Hepatocyte (in vitro differentiated cells): ENCODE data around the gene C12orf42. TPM values are rescaled to one million over a fixed set of nuclear protein-coding genes. Genes with fewer than 3 reads are reported as not detected.

Experiments used
- DNase-seq: peaks from one replicate; pipeline ENCODE4 v3.0.0-alpha.2; 2016; ENCODE audit warnings: low spot score
- H2AFZ ChIP-seq: fragments of 200-600 bp; sonication (generic); 2 replicates; pipeline ENCODE4 v1.6.0; 2016; ENCODE audit warnings: antibody characterized with exemption, mild to moderate bottlenecking
- H3K27ac ChIP-seq: fragments of 200-600 bp; sonication (generic); 2 replicates; pipeline ENCODE4 v1.5.1; 2016; ENCODE audit warnings: mild to moderate bottlenecking
- H3K27me3 ChIP-seq: fragments of 200-600 bp; sonication (generic); 2 replicates; pipeline ENCODE4 v1.6.1; 2016
- H3K36me3 ChIP-seq: fragments of 200-600 bp; sonication (generic); replicated peaks from 2 replicates; pipeline ENCODE4 v1.5.1; 2016; ENCODE audit warnings: low read depth; ENCODE audit not compliant: insufficient read depth
- H3K4me1 ChIP-seq: fragments of 200-600 bp; sonication (generic); 2 replicates; pipeline ENCODE4 v1.5.1; 2016; ENCODE audit warnings: mild to moderate bottlenecking, moderate library complexity; ENCODE audit not compliant: insufficient read depth
- H3K4me2 ChIP-seq: fragments of 200-600 bp; sonication (generic); 2 replicates; pipeline ENCODE4 v1.6.0; 2016
- H3K4me3 ChIP-seq: fragments of 200-600 bp; sonication (generic); 2 replicates; pipeline ENCODE4 v1.5.1; 2016; ENCODE audit warnings: mild to moderate bottlenecking
- H3K79me2 ChIP-seq: fragments of 200-600 bp; sonication (generic); 2 replicates; pipeline ENCODE4 v1.6.0; 2017; ENCODE audit warnings: mild to moderate bottlenecking
- H3K9me2 ChIP-seq: fragments of 200-600 bp; sonication (generic); replicated peaks from 2 replicates; pipeline ENCODE4 v1.6.0; 2017; ENCODE audit warnings: mild to moderate bottlenecking; ENCODE audit not compliant: insufficient read depth
- H3K9me3 ChIP-seq: fragments of 200-600 bp; sonication (generic); 2 replicates; pipeline ENCODE4 v1.5.1; 2016; ENCODE audit warnings: low read depth, mild to moderate bottlenecking
- H4K20me1 ChIP-seq: fragments of 200-600 bp; sonication (generic); 2 replicates; pipeline ENCODE4 v1.6.0; 2016; ENCODE audit warnings: mild to moderate bottlenecking; ENCODE audit not compliant: insufficient read depth, poor library complexity, severe bottlenecking
- EZH2 ChIP-seq: fragments of 200-600 bp; sonication (generic); IDR thresholded peaks from 2 replicates; pipeline ENCODE4 v1.6.1; 2016; ENCODE audit warnings: antibody characterized with exemption, mild to moderate bottlenecking, borderline replicate concordance
- EZH2phosphoT487 ChIP-seq: fragments of 200-600 bp; sonication (generic); IDR thresholded peaks from one replicate; pipeline ENCODE4 v1.6.1; 2018; ENCODE audit warnings: antibody characterized with exemption, mild to moderate bottlenecking, low read depth, moderate library complexity; ENCODE audit not compliant: unreplicated experiment, severe bottlenecking
- WGBS: methylation state at CpG from one replicate; pipeline ENCODE4 v1.1.6; 2016; ENCODE audit warnings: low lambda C conversion rate; ENCODE audit errors: missing lambda C conversion rate; 5-methylcytosine and 5-hydroxymethylcytosine counted together
- polyA plus RNA-seq: library from polyadenylated mRNA; unstranded; fragments of >200 nt; fragmentation: Nextera tagmentation; extraction: Ambion mirVana; gene quantifications from 2 replicates; pipeline ENCODE4 v1.2.1, GENCODE V29; 2016
- total RNA-seq: library from RNA; depleted of rRNA; stranded (reverse); fragments of >200 nt; gene quantifications from 2 replicates; pipeline ENCODE4 v1.2.3, GENCODE V29; 2014
- TF ChIP-seq, protein P1 (sequence below): fragments of 200-600 bp; sonication (generic); IDR thresholded peaks from 2 replicates; pipeline ENCODE4 v1.5.1; 2016; ENCODE audit warnings: antibody characterized with exemption, mild to moderate bottlenecking; ENCODE audit not compliant: poor library complexity

Gene C12orf42
- not detected in 2 replicates for total RNA-seq
- not detected in 2 replicates for polyA plus RNA-seq

DNA sequence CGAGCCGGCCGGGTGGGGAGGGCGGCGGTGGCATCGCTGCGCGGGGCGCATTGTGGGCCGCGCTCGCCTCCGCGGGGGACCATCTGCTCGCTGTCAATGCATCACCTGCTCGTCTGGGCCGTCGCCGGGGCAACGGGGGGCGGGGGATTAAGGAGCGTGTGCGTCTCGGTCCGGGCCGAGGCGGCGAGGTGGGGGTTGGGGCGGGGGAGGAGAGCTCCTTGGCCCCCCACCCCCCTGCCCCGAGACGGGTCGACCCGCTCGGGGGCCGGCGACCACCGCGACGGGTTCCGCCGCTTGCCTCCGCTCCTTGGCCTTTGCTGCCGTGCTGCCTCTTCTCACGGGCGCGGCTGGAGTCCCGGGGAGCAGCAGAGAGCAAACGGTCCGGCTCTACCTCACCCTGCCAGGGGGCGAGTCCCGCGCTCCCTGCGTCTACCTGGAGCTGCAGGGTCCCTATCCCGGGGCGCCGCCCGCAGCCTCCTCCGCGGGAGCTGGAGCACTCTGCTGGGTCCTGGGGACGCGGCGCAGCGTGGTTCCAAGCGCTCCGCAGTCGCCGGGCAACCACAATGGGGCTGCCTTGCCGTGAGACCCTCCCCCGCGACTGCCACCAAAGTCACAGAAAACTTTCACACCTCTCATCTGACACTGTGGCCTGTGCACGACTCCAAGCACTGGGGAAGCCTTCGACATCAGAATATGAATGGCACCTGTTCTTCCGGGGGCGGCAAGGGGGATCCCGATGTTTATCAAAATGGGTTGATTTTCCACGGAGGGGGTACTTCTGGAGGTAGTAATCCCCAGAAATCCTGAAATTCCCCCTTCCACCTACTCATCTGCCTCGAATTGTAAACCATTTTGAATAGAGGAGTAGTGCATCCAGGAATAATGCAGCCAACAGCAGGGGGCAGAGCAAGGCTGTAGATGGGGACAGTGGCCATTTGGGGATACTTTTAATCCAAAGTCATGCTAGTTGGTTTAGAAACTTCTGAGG, at the start of gene C12orf42:
TSS of gene C12orf42 (minus strand) at position 500 of the 988 bp plus-strand sequence. CDS start 17,542 bp downstream, outside the sequence.
- TF ChIP-seq EZH2 = peak; percentile 60
- TF ChIP-seq, protein P1, sequence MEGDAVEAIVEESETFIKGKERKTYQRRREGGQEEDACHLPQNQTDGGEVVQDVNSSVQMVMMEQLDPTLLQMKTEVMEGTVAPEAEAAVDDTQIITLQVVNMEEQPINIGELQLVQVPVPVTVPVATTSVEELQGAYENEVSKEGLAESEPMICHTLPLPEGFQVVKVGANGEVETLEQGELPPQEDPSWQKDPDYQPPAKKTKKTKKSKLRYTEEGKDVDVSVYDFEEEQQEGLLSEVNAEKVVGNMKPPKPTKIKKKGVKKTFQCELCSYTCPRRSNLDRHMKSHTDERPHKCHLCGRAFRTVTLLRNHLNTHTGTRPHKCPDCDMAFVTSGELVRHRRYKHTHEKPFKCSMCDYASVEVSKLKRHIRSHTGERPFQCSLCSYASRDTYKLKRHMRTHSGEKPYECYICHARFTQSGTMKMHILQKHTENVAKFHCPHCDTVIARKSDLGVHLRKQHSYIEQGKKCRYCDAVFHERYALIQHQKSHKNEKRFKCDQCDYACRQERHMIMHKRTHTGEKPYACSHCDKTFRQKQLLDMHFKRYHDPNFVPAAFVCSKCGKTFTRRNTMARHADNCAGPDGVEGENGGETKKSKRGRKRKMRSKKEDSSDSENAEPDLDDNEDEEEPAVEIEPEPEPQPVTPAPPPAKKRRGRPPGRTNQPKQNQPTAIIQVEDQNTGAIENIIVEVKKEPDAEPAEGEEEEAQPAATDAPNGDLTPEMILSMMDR = peak; percentile 57
- TF ChIP-seq EZH2phosphoT487 = no peak
- 1% methylated on average over 31 of the region's 77 CpGs for WGBS

DNA sequence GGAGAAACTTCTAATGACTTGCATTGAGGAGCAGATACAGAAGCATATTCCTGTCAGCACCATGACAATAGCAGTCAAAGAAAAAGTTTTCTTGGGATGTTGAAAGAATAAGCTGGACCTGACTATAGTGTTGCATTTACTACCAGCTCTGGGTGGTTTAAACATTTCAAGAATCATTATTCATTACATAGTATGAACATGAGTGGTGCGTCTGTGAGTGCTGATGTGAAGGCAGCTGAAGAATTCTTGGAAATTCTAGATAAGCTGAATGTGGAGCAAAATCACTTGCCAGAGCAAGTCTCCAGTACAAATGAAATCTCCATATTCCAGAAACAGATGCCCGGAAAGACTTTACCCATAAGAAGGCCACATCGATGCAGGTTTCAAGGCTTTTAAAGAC, 46.3 kb upstream of the C12orf42 start:
- TF ChIP-seq, protein P1 = no peak
- TF ChIP-seq EZH2phosphoT487 = no peak
- TF ChIP-seq EZH2 = no peak
- Histone ChIP-seq H3K4me1 (no peaks in the 10 kb centered on the region), H3K4me3 (no peak overlapping the region), H3K4me2 (no peak overlapping the region), H4K20me1 (no peaks in the 10 kb centered on the region), H2AFZ (no peak overlapping the region), H3K27me3 (peaks cover 3% of the 10 kb centered on the region), H3K9me2 (no peaks in the 10 kb centered on the region), H3K79me2 (no peaks in the 10 kb centered on the region), H3K36me3 (no peaks in the 10 kb centered on the region), H3K9me3 (no peaks in the 10 kb centered on the region), H3K27ac (no peak overlapping the region)
- 90% methylated on average over 3 of the region's 3 CpGs for WGBS
- DNase-seq = no peak

More for the DNA sequence above, at the start of gene C12orf42:
- no peaks in the 10 kb centered on the region for H3K79me2 ChIP-seq
- DNase-seq = peak; percentile 28
- peaks cover 44% of the 10 kb centered on the region for H3K27me3 ChIP-seq
- H3K4me3 ChIP-seq = peak within 1 kb of the TSS; percentile 33
- no peaks in the 10 kb centered on the region for H3K9me3 ChIP-seq
- no peak within 1 kb of the TSS for H3K27ac ChIP-seq
- H4K20me1 ChIP-seq = no peaks in the 10 kb centered on the region
- no peaks in the 10 kb centered on the region for H3K36me3 ChIP-seq
- H3K4me2 ChIP-seq = peak within 1 kb of the TSS; percentile 97
- peaks cover 9% of the 10 kb centered on the region for H3K4me1 ChIP-seq
- H2AFZ ChIP-seq = peak within 1 kb of the TSS; percentile 76
- no peaks in the 10 kb centered on the region for H3K9me2 ChIP-seq

DNA sequence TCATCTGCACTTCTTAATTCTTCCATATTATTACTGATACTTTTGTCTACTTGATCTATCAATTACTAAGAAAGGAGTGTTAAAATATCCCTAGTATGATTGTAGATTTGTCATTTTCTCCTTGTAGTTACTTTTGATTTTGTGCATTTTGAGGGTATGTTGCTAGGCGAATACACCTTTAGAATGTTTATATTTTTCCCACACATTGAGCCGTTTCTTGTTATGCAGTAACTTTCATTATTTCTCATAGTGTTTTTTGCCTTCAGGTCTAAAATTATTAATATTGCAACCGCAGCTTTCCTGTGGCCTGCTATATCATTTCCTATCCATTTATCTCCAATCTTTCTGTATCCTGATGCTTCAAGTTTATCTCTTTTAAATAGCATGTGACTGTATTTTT, 44.6 kb upstream of the C12orf42 start:
- Histone ChIP-seq H3K9me2 (no peaks in the 10 kb centered on the region), H2AFZ (no peak overlapping the region), H3K27ac (no peak overlapping the region), H3K4me1 (no peaks in the 10 kb centered on the region), H4K20me1 (no peaks in the 10 kb centered on the region), H3K4me3 (no peak overlapping the region), H3K79me2 (no peaks in the 10 kb centered on the region), H3K36me3 (no peaks in the 10 kb centered on the region), H3K9me3 (no peaks in the 10 kb centered on the region), H3K4me2 (no peak overlapping the region), H3K27me3 (no peaks in the 10 kb centered on the region)
- 90% methylated on average over 3 of the region's 3 CpGs for WGBS
- no peak for DNase-seq
- TF ChIP-seq, protein P1 = no peak
- no peak for TF ChIP-seq EZH2
- no peak for TF ChIP-seq EZH2phosphoT487
